Measurements from ENCODE around the gene CCDC47. TPM values are rescaled to one million over a fixed set of nuclear protein-coding genes. Genes with fewer than 3 reads are reported as not detected.

CCDC47 gene
- total RNA-seq, 1 experiment from 2014 or later, result 54.9 TPM

DNA sequence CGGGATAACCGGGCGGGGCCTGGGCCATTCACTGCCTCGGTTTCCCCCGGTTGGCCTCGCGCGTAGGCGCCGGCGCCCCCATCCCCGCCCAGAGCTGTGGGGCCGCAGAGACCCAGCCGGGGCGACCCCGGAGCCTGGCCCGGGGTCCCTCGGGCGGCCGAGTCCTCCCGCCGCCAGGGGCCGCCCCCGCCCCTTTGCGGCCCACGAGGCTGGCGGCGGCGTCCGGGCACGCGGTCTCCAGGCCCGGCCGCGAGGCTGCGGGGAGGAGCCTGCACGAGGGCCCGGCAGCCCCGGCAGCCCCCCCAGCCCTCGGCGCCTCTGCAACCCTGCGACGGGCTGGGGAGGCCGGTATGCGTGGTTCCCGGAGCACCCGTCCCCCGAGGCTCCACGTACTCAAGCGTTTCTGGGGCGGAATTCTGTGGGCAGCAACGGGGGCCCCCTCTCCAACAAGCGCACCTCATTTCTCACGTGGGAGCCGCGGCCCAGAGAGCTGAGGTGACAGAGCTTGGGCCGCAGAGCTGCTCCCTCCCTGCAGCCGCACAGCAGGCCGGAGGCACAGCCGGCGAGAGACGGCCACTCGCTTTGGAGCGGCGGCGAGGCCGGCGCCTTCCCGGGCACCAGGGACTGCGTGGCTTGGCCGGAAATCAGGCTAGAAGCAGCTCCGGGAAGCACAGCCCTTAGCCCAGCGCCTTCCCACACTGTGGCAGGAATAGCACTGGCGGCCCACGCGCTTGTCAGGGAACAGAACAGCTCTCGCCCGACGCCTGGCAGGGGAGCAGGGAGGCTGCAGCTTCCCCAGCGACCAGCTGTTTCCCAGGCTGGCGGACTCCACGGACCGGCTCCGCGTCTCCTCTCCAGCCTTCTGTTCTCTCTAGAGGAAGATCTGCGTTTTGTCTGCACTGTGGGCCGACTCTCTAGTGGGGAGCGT is 72.6 kb downstream of the CCDC47 start:
- no peaks in the 10 kb centered on the region for H3K9me3 ChIP-seq (replicated peaks)
- no peaks in the 10 kb centered on the region for H3K36me3 ChIP-seq
- peak; percentile 46 to 53 for DNase-seq
- no peaks in the 10 kb centered on the region for H3K27me3 ChIP-seq
- no peaks in the 10 kb centered on the region; the same call in 1 of the 2 replicates for H3K4me1 ChIP-seq
- H3K27ac ChIP-seq, result peak overlapping the region; percentile 67
- H3K4me3 ChIP-seq, result peak overlapping the region; percentile 97

DNA sequence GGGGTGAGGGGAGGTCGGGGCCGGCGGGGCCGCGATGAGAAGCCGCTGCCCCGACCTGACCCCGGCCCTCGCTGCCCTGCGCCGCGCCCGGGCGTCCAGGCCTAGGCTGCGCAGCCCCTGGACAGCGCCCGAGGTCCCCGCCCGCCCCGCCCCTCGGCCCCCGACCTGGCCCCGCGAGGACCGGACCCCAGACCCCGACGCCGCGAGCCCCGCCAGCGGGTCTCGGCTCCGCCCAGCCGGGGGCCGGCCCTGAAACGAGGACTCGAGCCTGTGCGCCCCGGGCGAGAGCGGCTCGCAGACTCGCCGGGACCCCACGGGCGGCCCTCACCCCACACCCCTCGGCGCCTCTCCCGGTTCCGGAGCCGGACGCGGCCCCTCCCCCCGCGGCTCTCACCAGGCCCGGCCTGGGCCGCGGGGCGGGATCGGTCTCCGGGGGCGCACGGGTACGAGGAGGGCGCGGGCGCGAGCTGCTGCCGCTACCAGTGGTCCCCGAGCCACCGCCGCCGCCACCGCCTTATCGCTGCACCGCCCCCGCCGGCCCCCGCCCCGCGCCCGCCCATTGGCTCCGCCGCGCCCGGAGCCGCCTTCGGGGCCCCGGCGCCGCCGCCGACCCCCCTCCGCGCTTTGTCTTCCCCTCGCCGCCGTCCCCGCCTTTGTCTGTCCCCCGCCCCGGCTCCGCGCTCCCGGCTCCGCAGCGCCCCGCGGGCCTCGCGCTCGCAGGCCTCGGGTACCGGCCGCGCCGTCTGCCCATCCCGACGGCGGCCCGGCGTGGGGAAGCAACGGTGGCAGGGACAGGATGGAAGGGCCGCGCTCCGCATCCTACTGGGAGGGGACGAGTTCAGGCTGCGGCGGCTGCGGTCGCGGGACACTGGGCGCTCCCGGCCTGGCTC is 73.5 kb downstream of the CCDC47 start, which contains the start of gene LIMD2:
Gene LIMD2, minus strand, starts transcription at position 488 of the 890 bp plus-strand sequence. CDS start 827 bp downstream, outside the sequence.
- H3K4me1 ChIP-seq, result no peaks in the 10 kb centered on the region; the same call in 1 of the 2 replicates
- H3K27me3 ChIP-seq, result no peaks in the 10 kb centered on the region
- H3K36me3 ChIP-seq, result no peaks in the 10 kb centered on the region
- peak within 1 kb of the TSS; percentile 67 for H3K27ac ChIP-seq
- H3K4me3 ChIP-seq, result peak within 1 kb of the TSS; percentile 97
- H3K9me3 ChIP-seq (replicated peaks), result no peaks in the 10 kb centered on the region
- DNase-seq, result peak; percentile 63 to 66

DNA sequence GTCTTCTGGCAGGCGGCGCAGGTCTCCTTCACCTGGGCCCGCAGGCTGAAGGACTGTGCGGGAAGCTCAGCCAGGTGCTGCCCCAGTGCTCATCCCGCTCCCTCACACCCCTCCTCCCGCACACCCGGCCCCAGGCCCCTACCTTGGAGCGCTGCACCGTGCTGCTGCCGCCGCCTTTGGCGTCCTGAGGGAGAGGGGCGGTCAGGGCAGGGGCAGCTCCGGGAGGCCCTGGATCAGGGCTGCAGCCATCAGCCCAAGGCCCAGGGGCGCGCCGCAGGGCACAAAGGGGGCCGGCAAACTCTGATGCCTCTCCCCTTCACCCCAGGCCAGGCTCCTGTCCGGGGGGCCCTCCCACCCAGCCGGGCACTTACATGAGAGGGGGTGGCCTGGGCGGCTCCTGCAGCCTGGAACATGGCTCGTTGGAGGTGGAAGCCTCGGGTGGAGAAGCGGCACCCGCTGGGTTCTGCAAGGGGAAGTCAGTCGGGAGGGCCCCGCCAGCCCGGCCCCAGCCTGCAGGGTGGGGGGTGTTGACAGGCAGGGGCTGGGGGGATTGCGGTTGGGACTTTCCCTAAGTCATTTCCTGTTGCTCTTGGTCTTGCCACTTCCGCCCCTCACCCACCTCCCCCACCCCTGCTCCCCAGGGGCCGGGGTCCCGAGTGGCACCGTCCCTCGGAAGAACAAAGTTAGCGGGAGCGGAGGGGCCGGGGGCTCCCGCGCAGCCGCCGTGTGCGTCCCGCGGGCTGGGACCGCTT is 74.3 kb downstream of the CCDC47 start:
- H3K9me3 ChIP-seq (replicated peaks), result no peaks in the 10 kb centered on the region
- no peaks in the 10 kb centered on the region; the same call in 1 of the 2 replicates for H3K4me1 ChIP-seq
- H3K27ac ChIP-seq, result peak overlapping the region; percentile 45; the same call in 1 of the 2 replicates
- no peaks in the 10 kb centered on the region for H3K27me3 ChIP-seq
- DNase-seq, result peak; percentile 55 to 60
- peak overlapping the region; percentile 97 for H3K4me3 ChIP-seq
- H3K36me3 ChIP-seq, result no peaks in the 10 kb centered on the region

DNA sequence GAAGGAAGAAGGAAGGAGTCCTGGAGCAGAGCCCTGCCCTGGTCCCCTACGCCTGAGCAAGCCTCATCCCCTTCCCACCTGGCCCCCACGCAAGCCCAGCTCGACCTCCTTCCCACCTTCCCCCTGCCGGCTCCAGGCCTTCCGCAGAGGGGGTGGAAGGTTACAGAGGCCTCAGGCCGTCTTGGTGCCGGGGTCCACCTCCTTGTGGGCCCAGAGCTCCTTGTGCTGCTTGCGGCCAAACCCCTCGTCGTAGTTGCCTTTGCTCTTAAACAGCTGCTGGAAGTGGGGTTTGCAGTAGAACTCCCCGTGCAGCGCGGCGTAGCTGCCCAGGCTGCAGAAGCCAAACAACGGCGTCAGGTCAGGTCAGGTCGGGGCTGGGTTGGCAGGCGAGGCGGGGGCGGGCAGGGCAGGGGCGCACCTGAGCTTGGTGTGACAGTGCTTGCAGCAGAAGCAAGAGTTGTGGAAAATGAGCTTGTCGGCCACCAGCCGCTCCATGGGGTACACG is 75.0 kb downstream of the CCDC47 start:
- Histone ChIP-seq H3K36me3 (no peaks in the 10 kb centered on the region), H3K4me3 (no peak overlapping the region)

DNA sequence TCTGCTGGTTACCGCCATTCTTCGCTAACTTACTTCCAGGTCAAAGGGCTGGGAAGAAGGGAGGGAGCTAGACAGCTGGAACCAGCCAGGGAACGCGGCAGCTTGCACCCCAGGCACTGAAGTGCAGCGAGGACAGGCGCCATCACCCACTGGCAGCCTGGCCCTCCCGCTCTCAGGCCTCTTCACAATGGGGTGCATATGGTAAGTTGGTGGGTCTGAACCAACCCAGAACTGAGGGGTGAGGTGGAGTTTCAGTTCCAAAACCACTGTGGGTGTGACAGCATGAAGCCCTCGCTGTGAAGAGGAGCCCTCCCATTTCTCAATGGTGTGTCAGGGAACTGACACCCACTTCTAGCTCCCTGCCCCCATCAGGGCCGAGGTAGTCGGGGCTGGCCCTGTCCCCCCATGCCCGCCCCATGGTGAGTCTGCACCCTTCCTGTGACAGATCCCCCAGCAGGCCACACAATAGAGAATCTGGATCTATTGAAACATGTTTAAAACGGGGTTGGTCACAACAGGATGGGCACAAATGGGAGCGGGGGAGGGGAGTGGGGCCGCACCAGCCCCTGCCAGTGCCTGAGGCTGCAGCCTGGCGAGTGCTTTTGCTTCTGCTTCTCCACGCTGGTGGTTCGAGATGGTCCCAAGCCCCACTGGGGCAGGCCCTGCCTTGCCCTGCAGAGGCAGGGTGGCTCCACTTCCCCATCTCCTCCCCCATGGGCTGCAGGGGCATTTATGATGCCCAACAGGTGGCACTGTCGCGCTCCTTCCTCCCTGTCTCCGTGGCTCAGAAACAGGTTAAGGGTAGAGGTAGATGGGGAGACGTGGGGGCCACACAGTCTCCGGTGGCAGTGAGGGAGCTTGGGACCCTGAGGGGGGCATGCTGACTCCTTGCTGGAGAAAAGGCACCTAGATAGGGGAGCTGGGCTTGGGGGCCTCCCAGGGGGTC is 75.8 kb downstream of the CCDC47 start:
- Histone ChIP-seq H3K27me3 (no peaks in the 10 kb centered on the region), H3K27ac (no peak overlapping the region), H3K4me3 (no peak overlapping the region), H3K9me3 (replicated peaks) (no peaks in the 10 kb centered on the region), H3K36me3 (no peaks in the 10 kb centered on the region; the same call in 1 of the 2 replicates), H3K4me1 (no peaks in the 10 kb centered on the region; the same call in 1 of the 2 replicates)
- DNase-seq, result peak; percentile 40 to 56

More for the DNA sequence above, 75.0 kb downstream of the CCDC47 start:
- no peak for DNase-seq
- H3K27ac ChIP-seq, result no peak overlapping the region
- no peaks in the 10 kb centered on the region for H3K27me3 ChIP-seq
- no peaks in the 10 kb centered on the region; the same call in 1 of the 2 replicates for H3K4me1 ChIP-seq
- H3K9me3 ChIP-seq (replicated peaks), result no peaks in the 10 kb centered on the region

DNA sequence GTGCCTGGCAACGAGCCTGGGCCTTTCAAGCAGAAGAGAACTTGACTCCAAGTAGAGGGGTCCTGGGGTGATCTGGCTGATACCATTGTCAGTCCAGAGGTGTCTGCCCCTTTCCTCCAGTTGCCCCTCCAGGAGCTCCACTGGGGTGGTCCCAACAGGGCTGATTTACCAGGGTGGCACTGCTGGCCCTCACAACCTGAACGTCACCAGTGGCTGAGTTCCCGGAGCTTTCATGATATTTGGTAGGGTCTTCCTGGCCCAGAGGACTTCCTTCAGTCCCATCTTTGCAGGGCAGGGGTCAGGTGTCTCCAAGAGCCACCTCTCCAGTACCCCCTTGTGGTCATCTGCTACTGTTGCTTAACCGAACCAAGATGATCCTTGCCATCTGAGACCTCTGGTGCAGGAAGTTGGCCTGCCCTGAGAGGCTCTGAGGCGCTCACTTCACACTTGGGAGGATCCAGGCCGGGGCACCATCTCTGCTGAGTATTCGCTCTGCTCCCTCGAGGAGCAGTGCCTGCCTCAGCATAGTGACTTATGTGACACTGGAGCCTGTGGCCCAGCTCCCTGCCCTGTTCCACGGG is 76.9 kb downstream of the CCDC47 start:
- Histone ChIP-seq H3K4me1 (no peaks in the 10 kb centered on the region; the same call in 1 of the 2 replicates), H3K27ac (no peak overlapping the region), H3K27me3 (no peaks in the 10 kb centered on the region), H3K9me3 (replicated peaks) (no peaks in the 10 kb centered on the region), H3K36me3 (peaks cover 2% of the 10 kb centered on the region; the same call in 1 of the 2 replicates), H3K4me3 (no peak overlapping the region)
- peak; percentile 25 to 45 for DNase-seq

DNA sequence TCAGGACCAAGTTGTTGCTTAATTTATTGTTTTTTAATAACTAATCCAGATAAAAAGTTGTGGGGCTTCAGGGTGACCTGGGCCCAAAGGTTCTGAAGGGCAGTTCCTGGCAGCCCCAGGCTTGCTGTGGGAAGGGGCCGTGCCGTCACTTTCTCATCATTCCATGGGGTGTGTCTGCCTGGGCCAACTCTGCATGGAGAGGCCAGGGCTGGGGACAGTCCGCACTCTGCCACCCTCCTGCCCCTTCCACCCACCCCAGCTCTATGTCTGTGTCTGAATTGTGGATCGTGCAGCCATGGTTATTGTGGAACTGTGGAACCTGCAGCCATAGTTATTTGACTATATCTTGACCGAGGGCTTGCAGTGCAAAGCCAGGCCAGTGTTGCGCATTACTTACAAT is 77.5 kb downstream of the CCDC47 start:
- Histone ChIP-seq H3K4me1 (no peaks in the 10 kb centered on the region; the same call in 1 of the 2 replicates), H3K36me3 (peaks cover 2% of the 10 kb centered on the region; the same call in 1 of the 2 replicates), H3K9me3 (replicated peaks) (no peaks in the 10 kb centered on the region), H3K4me3 (no peak overlapping the region), H3K27me3 (no peaks in the 10 kb centered on the region), H3K27ac (no peak overlapping the region)
- no peak for DNase-seq

Other genes with a start within 250 kb of the CCDC47 start
- 53.9 and 55.4 TPM in 2 replicates for gene DCAF7, start 223.1 kb downstream of the CCDC47 start, total RNA-seq (2014; rRNA removed; shearing (Covaris generic))
- 18.2 and 20.1 TPM in 2 replicates for gene TACO1, start 172.7 kb downstream of the CCDC47 start, total RNA-seq (2014; rRNA removed; shearing (Covaris generic))
- 24.2 and 25.9 TPM in 2 replicates for gene MAP3K3, start 151.2 kb downstream of the CCDC47 start, total RNA-seq (2014; rRNA removed; shearing (Covaris generic))
- gene LIMD2, start 73.5 kb downstream of the CCDC47 start, total RNA-seq (2014; rRNA removed; shearing (Covaris generic)), result 23.1 and 23.2 TPM in 2 replicates
- 16.8 and 23.2 TPM in 2 replicates for gene STRADA, start 31.8 kb downstream of the CCDC47 start, total RNA-seq (2014; rRNA removed; shearing (Covaris generic))
- gene DDX42, start 573 bp upstream of the CCDC47 start, total RNA-seq (2014; rRNA removed; shearing (Covaris generic)), result 64.5 and 78.7 TPM in 2 replicates
- 52.7 and 64.8 TPM in 2 replicates for gene PSMC5, start 53.8 kb upstream of the CCDC47 start, total RNA-seq (2014; rRNA removed; shearing (Covaris generic))
- gene FTSJ3, start 54.1 kb upstream of the CCDC47 start, total RNA-seq (2014; rRNA removed; shearing (Covaris generic)), result 34.9 and 35.1 TPM in 2 replicates
- 35.7 and 38.5 TPM in 2 replicates for gene SMARCD2, start 69.1 kb upstream of the CCDC47 start, total RNA-seq (2014; rRNA removed; shearing (Covaris generic))
- not detected in 2 replicates for gene CSH2, start 100.1 kb upstream of the CCDC47 start, total RNA-seq (2014; rRNA removed; shearing (Covaris generic))
- gene GH2, start 108.3 kb upstream of the CCDC47 start, total RNA-seq (2014; rRNA removed; shearing (Covaris generic)), result not detected in 2 replicates
- not detected in 2 replicates for gene CSH1, start 123.0 kb upstream of the CCDC47 start, total RNA-seq (2014; rRNA removed; shearing (Covaris generic))
- not detected in 2 replicates for gene CSHL1, start 137.7 kb upstream of the CCDC47 start, total RNA-seq (2014; rRNA removed; shearing (Covaris generic))
- gene GH1, start 145.2 kb upstream of the CCDC47 start, total RNA-seq (2014; rRNA removed; shearing (Covaris generic)), result not detected in 2 replicates
- 0.48 and 1.2 TPM in 2 replicates for gene CD79B, start 158.7 kb upstream of the CCDC47 start, total RNA-seq (2014; rRNA removed; shearing (Covaris generic))
- gene SCN4A, start 199.3 kb upstream of the CCDC47 start, total RNA-seq (2014; rRNA removed; shearing (Covaris generic)), result 12.4 and 14.3 TPM in 2 replicates
- gene PRR29, start 224.8 kb upstream of the CCDC47 start, total RNA-seq (2014; rRNA removed; shearing (Covaris generic)), result 0.12 TPM in 1 of 2 replicates, not detected in the other
- gene ICAM2, start 247.0 kb upstream of the CCDC47 start, total RNA-seq (2014; rRNA removed; shearing (Covaris generic)), result 0.33 and 0.43 TPM in 2 replicates